ENCODE data around the gene FUT7.

The FUT7 gene

DNA sequence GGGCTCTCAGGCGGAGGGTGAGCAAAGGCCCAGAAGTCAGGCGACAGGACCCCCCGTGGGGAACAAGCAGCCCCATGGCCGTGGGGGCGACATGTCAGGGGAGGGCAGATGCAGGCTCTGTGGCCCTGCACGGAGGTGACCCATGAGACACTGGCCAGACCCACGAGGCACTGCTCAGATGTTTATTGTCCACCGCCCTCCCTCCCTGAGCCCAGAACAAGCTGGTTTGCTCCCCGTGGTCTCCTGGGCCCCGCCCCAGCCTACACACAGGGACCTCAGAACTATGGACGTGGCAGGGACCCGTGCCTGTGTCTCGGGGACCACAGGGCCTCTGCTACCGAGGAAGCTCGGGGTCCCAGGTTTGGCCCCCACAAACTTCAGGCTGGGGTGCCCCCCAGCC, 1.9 kb downstream of the FUT7 start:
- no peak for DNase-seq
- H3K27me3 ChIP-seq: no peaks in the 10 kb centered on the region

GRCh38 chr9:137029058-137029936, 2.6 kb downstream of the FUT7 start:
- Histone ChIP-seq H3K36me3 (no peaks in the 10 kb centered on the region), H3K4me1 (peaks cover 24% of the 10 kb centered on the region), H3K9me3 (no peaks in the 10 kb centered on the region), H3K4me3 (ENCODE audit: low read depth, low read length) (peak overlapping the region; percentile 61), H3K27me3 (no peaks in the 10 kb centered on the region)
- peak; percentile 93 for TF ChIP-seq CTCF (IDR thresholded peaks at IDR 0.05; ENCODE audit: low read depth, low read length)
- peak; percentile 88 for DNase-seq

More for the DNA sequence above, 1.9 kb downstream of the FUT7 start:
- TF ChIP-seq CTCF (IDR thresholded peaks at IDR 0.05; ENCODE audit: low read depth, low read length): no peak
- Histone ChIP-seq H3K9me3 (no peaks in the 10 kb centered on the region), H3K36me3 (no peaks in the 10 kb centered on the region), H3K4me3 (ENCODE audit: low read depth, low read length) (no peak overlapping the region), H3K4me1 (peaks cover 23% of the 10 kb centered on the region)

GRCh38 chr9:137028263-137029057, 3.4 kb downstream of the FUT7 start:
- Histone ChIP-seq H3K9me3 (no peaks in the 10 kb centered on the region), H3K36me3 (no peaks in the 10 kb centered on the region), H3K27me3 (no peaks in the 10 kb centered on the region), H3K4me3 (ENCODE audit: low read depth, low read length) (peak overlapping the region; percentile 61), H3K4me1 (peaks cover 24% of the 10 kb centered on the region)
- peak; percentile 83 for DNase-seq
- peak; percentile 55 for TF ChIP-seq CTCF (IDR thresholded peaks at IDR 0.05; ENCODE audit: low read depth, low read length)

GRCh38 chr9:137027369-137028262, 4.3 kb downstream of the FUT7 start, which contains the start of gene ABCA2:
Gene ABCA2, minus strand, starts transcription at chr9:137028237. Its CDS starts 97 bp downstream, at chr9:137028140.
- peak within 1 kb of the TSS; percentile 61 for H3K4me3 ChIP-seq (ENCODE audit: low read depth, low read length)
- no peaks in the 10 kb centered on the region for H3K9me3 ChIP-seq
- no peaks in the 10 kb centered on the region for H3K27me3 ChIP-seq
- no peaks in the 10 kb centered on the region for H3K36me3 ChIP-seq
- TF ChIP-seq CTCF (IDR thresholded peaks at IDR 0.05; ENCODE audit: low read depth, low read length): no peak
- H3K4me1 ChIP-seq: peaks cover 24% of the 10 kb centered on the region
- peak; percentile 51 for DNase-seq

- peak overlapping the region; percentile 49 for H3K4me3 ChIP-seq (ENCODE audit: low read depth, low read length)
These were observed 5.1 kb downstream of the FUT7 start for GRCh38 chr9:137026828-137027227.

More at GRCh38 chr9:137026828-137027227, 5.1 kb downstream of the FUT7 start:
- Histone ChIP-seq H3K9me3 (no peaks in the 10 kb centered on the region), H3K4me1 (peaks cover 27% of the 10 kb centered on the region), H3K27me3 (no peaks in the 10 kb centered on the region), H3K36me3 (peaks cover 5% of the 10 kb centered on the region)
- TF ChIP-seq CTCF (IDR thresholded peaks at IDR 0.05; ENCODE audit: low read depth, low read length): no peak
- peak; percentile 63 for DNase-seq
